ENCODE measurements around the gene DYNC2I2. TPM values are rescaled to one million over a fixed set of nuclear protein-coding genes. Genes with fewer than 3 reads are reported as not detected.
"Not testable (repeated sequence)": the region's sequence is repeated elsewhere in the genome, so short reads cannot be mapped to it uniquely, and the experiment has no call there.

DYNC2I2 gene
- total and polyA plus RNA-seq, 12 donors: 7.5 to 192 (median 83.2) TPM

DNA sequence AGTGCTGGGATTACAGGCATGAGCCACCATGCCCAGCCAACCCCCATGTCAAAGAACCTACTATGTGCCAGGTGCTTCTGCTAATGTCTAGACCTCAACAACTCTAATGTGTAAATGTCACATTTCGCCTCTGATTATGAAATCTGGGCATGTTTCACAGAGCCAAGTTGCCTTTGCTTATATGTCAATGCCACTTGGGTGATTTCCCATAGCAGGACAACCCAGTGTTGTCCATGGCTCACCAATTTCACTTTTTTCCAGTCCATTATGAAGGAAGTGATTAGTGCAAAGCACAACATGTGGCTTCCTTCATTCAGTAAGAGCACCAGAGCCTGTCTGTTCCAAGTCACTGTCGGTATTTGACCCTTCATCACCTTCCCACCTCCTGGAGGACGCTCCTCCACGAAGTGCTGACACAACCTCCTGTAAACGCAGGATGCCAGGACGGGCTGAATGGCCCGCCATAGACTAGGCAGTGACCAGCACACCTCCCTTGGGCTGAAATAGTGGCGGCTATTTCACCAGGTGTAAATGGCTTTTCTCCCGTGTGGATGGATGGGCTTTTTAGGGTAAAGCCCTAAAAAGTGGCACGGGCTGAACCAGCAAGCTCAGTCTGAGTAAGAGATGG, 44.7 kb upstream of the DYNC2I2 start:
- H3K4me1 ChIP-seq (replicated peaks in 1 of 2): peaks cover 0 to 6% of the 10 kb centered on the region in 2 donors
- TF ChIP-seq, protein P1, sequence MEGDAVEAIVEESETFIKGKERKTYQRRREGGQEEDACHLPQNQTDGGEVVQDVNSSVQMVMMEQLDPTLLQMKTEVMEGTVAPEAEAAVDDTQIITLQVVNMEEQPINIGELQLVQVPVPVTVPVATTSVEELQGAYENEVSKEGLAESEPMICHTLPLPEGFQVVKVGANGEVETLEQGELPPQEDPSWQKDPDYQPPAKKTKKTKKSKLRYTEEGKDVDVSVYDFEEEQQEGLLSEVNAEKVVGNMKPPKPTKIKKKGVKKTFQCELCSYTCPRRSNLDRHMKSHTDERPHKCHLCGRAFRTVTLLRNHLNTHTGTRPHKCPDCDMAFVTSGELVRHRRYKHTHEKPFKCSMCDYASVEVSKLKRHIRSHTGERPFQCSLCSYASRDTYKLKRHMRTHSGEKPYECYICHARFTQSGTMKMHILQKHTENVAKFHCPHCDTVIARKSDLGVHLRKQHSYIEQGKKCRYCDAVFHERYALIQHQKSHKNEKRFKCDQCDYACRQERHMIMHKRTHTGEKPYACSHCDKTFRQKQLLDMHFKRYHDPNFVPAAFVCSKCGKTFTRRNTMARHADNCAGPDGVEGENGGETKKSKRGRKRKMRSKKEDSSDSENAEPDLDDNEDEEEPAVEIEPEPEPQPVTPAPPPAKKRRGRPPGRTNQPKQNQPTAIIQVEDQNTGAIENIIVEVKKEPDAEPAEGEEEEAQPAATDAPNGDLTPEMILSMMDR (IDR thresholded peaks at IDR 0.05): no peak
- no peak for TF ChIP-seq POLR2A (IDR thresholded peaks at IDR 0.05)
- DNase-seq: peak in 1 of 7 donors; percentile 11
- intact Hi-C loops (cut with DNase I): no loop called here
- WGBS, 4 donors: 56 to 66% (median 61%) methylated on average over 10 of the region's 10 CpGs
- no peak overlapping the region for H3K4me3 ChIP-seq
- peaks cover 0 to 7% of the 10 kb centered on the region in 2 donors for H3K36me3 ChIP-seq (replicated peaks in 1 of 2)
- no peaks in the 10 kb centered on the region for H3K9me3 ChIP-seq (replicated peaks in 1 of 3)
- no peaks in the 10 kb centered on the region for H3K27me3 ChIP-seq
- no peak overlapping the region for H3K27ac ChIP-seq

DNA sequence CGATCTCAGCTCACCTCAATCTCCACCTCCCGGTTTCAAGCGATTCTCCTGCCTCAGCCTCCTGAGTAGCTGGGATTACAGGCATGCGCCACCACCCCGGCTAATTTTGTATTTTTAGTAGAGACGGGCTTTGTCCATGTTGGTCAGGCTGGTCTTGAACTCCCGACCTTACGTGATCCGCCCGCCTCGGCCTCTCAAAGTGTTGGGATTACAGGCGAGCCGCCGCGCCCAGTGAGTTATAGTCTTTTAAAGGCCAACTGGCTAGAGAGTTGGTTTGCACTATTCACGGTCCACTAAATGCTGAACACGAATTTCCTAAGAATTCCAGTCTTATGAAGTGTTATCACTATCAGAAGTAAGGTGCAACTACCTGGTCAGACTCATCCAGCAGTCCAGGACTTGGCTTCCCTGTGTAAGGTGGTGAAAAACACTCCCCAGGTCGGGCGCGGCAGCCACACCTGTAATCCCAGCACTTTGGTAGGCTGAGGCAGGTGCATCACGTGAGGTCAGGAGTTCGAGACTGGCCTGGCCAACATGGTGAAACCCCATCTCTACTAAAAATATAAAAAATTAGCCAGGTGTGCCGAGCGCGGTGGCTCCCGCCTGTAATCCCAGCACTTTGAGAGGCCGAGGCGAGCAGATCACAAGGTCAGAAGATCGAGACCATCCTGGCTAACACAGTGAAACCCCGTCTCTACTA, 42.6 kb upstream of the DYNC2I2 start:
- H3K4me3 ChIP-seq; H3K9me3 ChIP-seq (replicated peaks in 1 of 3); H3K4me1 ChIP-seq (replicated peaks in 1 of 2); intact Hi-C loops (cut with DNase I); H3K27ac ChIP-seq; H3K27me3 ChIP-seq; DNase-seq: not testable (repeated sequence)
- 90 to 93% (median 93%) methylated on average over 27 to 30 of the region's 30 CpGs for WGBS, 4 donors
- H3K36me3 ChIP-seq (replicated peaks in 1 of 2): peaks cover 0 to 21% of the 10 kb centered on the region in 2 donors

GRCh38 chr9:128696923-128697707, 40.5 kb upstream of the DYNC2I2 start:
- DNase-seq: no peak
- H3K36me3 ChIP-seq (replicated peaks in 1 of 2): peaks cover 0 to 43% of the 10 kb centered on the region in 2 donors
- H3K27ac ChIP-seq: no peak overlapping the region
- no peaks in the 10 kb centered on the region for H3K4me1 ChIP-seq (replicated peaks in 1 of 2)
- TF ChIP-seq POLR2A (IDR thresholded peaks at IDR 0.05): no peak
- TF ChIP-seq, protein P1 (IDR thresholded peaks at IDR 0.05): no peak
- H3K4me3 ChIP-seq: no peak overlapping the region
- H3K9me3 ChIP-seq (replicated peaks in 1 of 3): no peaks in the 10 kb centered on the region
- intact Hi-C loops (cut with DNase I): no loop called here
- WGBS, 4 donors: 73 to 82% (median 77%) methylated on average over 8 of the region's 8 CpGs
- H3K27me3 ChIP-seq: no peaks in the 10 kb centered on the region

GRCh38 chr9:128694344-128694743, 37.7 kb upstream of the DYNC2I2 start:
- no peak for TF ChIP-seq POLR2A (IDR thresholded peaks at IDR 0.05)
- TF ChIP-seq, protein P1 (IDR thresholded peaks at IDR 0.05): no peak
- WGBS, 4 donors: 81 to 87% (median 83%) methylated on average over 6 of the region's 6 CpGs
- peaks cover 11 to 17% of the 10 kb centered on the region in 2 donors for H3K4me1 ChIP-seq (replicated peaks in 1 of 2)
- intact Hi-C loops (cut with DNase I): no loop called here
- H3K27me3 ChIP-seq: no peaks in the 10 kb centered on the region
- no peak for DNase-seq
- no peaks in the 10 kb centered on the region for H3K9me3 ChIP-seq (replicated peaks in 1 of 3)
- H3K27ac ChIP-seq: no peak overlapping the region
- no peak overlapping the region for H3K4me3 ChIP-seq
- H3K36me3 ChIP-seq (replicated peaks in 1 of 2): peaks cover 0 to 50% of the 10 kb centered on the region in 2 donors

DNA sequence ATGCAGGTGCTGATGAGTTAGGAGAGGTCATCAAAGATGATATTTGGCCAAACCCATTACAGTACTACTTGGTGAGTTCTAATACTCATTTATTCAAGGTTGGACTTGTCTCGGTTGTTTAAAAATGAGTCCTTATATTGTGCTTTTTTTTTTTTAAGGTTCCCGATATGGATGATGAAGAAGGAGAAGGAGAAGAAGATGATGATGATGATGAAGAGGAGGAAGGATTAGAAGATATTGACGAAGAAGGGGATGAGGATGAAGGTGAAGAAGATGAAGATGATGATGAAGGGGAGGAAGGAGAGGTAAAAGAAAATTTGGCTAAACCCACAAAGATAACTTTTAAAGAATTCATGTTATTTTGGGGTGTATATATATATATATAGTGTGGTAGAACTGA, 37.1 kb upstream of the DYNC2I2 start:
- peaks cover 11 to 17% of the 10 kb centered on the region in 2 donors for H3K4me1 ChIP-seq (replicated peaks in 1 of 2)
- 79 to 84% (median 83%) methylated on average over 3 of the region's 3 CpGs for WGBS, 4 donors
- H3K36me3 ChIP-seq (replicated peaks in 1 of 2): peaks cover 0 to 50% of the 10 kb centered on the region in 2 donors
- H3K4me3 ChIP-seq; intact Hi-C loops (cut with DNase I); H3K27ac ChIP-seq; H3K9me3 ChIP-seq (replicated peaks in 1 of 3); DNase-seq; H3K27me3 ChIP-seq: not testable (repeated sequence)

Data from adrenal gland (tissue), 12 donors.